DOHH2 (cell line): ENCODE results near the gene OR4C12.
"Not testable (repeated sequence)": the region's sequence is repeated elsewhere in the genome, so short reads cannot be mapped to it uniquely, and the experiment has no call there.

ENCODE experiments used
- H3F3A ChIP-seq: fragments of 200-600 bp; sonication (generic), shearing (Covaris generic); 2 replicates; pipeline ENCODE4 v1.6.0; 2016; ENCODE audit warnings: antibody characterized with exemption, mild to moderate bottlenecking; ENCODE audit not compliant: control insufficient read depth, insufficient read depth
- H3K27ac ChIP-seq: fragments of 200-600 bp; sonication (generic); 2 replicates; pipeline ENCODE4 v1.5.1; 2014; ENCODE audit warnings: low read depth, mild to moderate bottlenecking, low read length, moderate library complexity
- H3K27me3 ChIP-seq: fragments of 200-600 bp; sonication (generic); 2 replicates; pipeline ENCODE4 v1.6.1; 2014; ENCODE audit warnings: mild to moderate bottlenecking, low read length, mixed read lengths; ENCODE audit not compliant: control insufficient read depth
- H3K36me3 ChIP-seq: fragments of 200-600 bp; sonication (generic); 2 replicates; pipeline ENCODE4 v1.6.1; 2014; ENCODE audit warnings: mild to moderate bottlenecking, low read length, moderate library complexity, mixed read lengths; ENCODE audit not compliant: control insufficient read depth
- H3K4me1 ChIP-seq: fragments of 200-600 bp; sonication (generic); 2 replicates; pipeline ENCODE4 v1.6.1; 2014; ENCODE audit warnings: mild to moderate bottlenecking, low read length, mixed read lengths; ENCODE audit not compliant: control insufficient read depth
- H3K4me2 ChIP-seq: fragments of 200-600 bp; sonication (generic); 2 replicates; pipeline ENCODE4 v1.6.0; 2014; ENCODE audit warnings: mild to moderate bottlenecking, low read length, moderate library complexity
- H3K4me3 ChIP-seq: fragments of 200-600 bp; sonication (generic); 2 replicates; pipeline ENCODE4 v1.5.1; 2014; ENCODE audit warnings: mild to moderate bottlenecking, low read length, mixed read lengths
- H3K79me2 ChIP-seq: fragments of 200-600 bp; sonication (generic); 2 replicates; pipeline ENCODE4 v1.6.1; 2014; ENCODE audit warnings: mild to moderate bottlenecking, low read length, mixed read lengths; ENCODE audit not compliant: control insufficient read depth
- H3K9me2 ChIP-seq: fragments of 200-600 bp; sonication (generic); replicated peaks from 2 replicates; pipeline ENCODE4 v1.6.1; 2014; ENCODE audit warnings: mild to moderate bottlenecking, low read length, mixed read lengths; ENCODE audit not compliant: control insufficient read depth
- H3K9me3 ChIP-seq: fragments of 200-600 bp; sonication (generic); 2 replicates; pipeline ENCODE4 v1.6.1; 2014; ENCODE audit warnings: antibody characterized with exemption, low read length, mixed read lengths; ENCODE audit not compliant: control insufficient read depth, insufficient read depth
- H4K20me1 ChIP-seq: fragments of 200-600 bp; sonication (generic); 2 replicates; pipeline ENCODE4 v1.6.0; 2014; ENCODE audit warnings: low read depth, mild to moderate bottlenecking, antibody characterized with exemption, low read length, moderate library complexity; ENCODE audit not compliant: control insufficient read depth, insufficient read depth
- EZH2phosphoT487 ChIP-seq: fragments of 200-600 bp; sonication (generic); IDR thresholded peaks from 2 replicates; pipeline ENCODE4 v1.6.1; 2017; ENCODE audit warnings: borderline replicate concordance, mild to moderate bottlenecking, antibody characterized with exemption, low read length, moderate library complexity, mixed read lengths
- TF ChIP-seq, protein P1 (sequence below): fragments of 200-600 bp; sonication (generic); IDR thresholded peaks from one replicate; pipeline ENCODE4 v1.5.1; 2014; ENCODE audit warnings: antibody characterized with exemption, mild to moderate bottlenecking, low read depth, low read length; ENCODE audit not compliant: poor library complexity, severe bottlenecking

OR4C12 gene

DNA sequence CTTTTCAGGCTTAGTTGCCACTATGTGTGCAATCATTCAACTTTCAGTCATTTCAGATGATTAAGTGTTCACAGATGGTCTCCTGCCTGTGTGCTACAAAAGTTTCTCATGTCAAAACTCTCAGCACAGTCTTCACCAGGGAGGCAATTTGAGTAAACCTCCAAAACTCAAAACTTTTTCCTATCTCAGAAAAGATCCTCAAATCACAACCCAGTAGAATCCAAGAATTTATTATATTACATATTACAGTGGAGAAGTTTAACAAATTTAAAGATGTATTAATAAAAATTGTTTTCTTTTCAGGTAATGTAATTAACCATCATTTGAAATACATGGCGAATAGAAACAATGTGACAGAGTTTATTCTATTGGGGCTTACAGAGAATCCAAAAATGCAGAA is 30.2 kb downstream of the OR4C12 start, which contains the start of gene OR4C13:
Gene OR4C13, plus strand, starts transcription at position 301 of the 400 bp plus-strand sequence. Its CDS starts 32 bp downstream, at position 333.
- Histone ChIP-seq H3K4me1 (no peaks in the 10 kb centered on the region), H3K27me3 (no peaks in the 10 kb centered on the region), H4K20me1 (no peaks in the 10 kb centered on the region), H3K79me2 (no peaks in the 10 kb centered on the region), H3K27ac (no peak within 1 kb of the TSS), H3K4me3 (no peak within 1 kb of the TSS), H3K4me2 (no peak within 1 kb of the TSS), H3F3A (no peaks in the 10 kb centered on the region), H3K36me3 (no peaks in the 10 kb centered on the region), H3K9me2 (no peaks in the 10 kb centered on the region), H3K9me3 (no peaks in the 10 kb centered on the region)
- TF ChIP-seq, protein P1, sequence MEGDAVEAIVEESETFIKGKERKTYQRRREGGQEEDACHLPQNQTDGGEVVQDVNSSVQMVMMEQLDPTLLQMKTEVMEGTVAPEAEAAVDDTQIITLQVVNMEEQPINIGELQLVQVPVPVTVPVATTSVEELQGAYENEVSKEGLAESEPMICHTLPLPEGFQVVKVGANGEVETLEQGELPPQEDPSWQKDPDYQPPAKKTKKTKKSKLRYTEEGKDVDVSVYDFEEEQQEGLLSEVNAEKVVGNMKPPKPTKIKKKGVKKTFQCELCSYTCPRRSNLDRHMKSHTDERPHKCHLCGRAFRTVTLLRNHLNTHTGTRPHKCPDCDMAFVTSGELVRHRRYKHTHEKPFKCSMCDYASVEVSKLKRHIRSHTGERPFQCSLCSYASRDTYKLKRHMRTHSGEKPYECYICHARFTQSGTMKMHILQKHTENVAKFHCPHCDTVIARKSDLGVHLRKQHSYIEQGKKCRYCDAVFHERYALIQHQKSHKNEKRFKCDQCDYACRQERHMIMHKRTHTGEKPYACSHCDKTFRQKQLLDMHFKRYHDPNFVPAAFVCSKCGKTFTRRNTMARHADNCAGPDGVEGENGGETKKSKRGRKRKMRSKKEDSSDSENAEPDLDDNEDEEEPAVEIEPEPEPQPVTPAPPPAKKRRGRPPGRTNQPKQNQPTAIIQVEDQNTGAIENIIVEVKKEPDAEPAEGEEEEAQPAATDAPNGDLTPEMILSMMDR, result no peak
- no peak for TF ChIP-seq EZH2phosphoT487

DNA sequence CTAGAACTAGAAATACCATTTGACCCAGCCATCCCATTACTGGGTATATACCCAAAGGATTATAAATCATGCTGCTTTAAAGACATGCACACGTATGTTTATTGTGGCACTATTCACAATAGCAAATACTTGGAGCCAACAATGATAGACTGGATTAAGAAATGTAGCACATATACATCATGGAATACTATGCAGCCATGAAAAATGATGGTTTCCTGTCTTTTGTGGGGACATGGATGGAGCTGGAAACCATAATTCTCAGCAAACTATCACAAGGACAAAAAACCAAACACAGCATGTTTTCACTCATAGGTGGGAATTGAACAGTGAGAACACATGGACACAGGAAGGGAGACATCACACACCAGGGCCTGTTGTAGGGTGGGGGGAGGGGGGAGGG is 33.6 kb downstream of the OR4C12 start:
- not testable (repeated sequence) for H3F3A ChIP-seq, H4K20me1 ChIP-seq, H3K27ac ChIP-seq, H3K4me3 ChIP-seq, H3K9me2 ChIP-seq, H3K4me2 ChIP-seq, H3K4me1 ChIP-seq, H3K9me3 ChIP-seq, H3K27me3 ChIP-seq, H3K36me3 ChIP-seq, H3K79me2 ChIP-seq
